ENCODE results near the gene CLTCL1.
"Not testable (repeated sequence)": the region's sequence is repeated elsewhere in the genome, so short reads cannot be mapped to it uniquely, and the experiment has no call there.

The CLTCL1 gene

DNA sequence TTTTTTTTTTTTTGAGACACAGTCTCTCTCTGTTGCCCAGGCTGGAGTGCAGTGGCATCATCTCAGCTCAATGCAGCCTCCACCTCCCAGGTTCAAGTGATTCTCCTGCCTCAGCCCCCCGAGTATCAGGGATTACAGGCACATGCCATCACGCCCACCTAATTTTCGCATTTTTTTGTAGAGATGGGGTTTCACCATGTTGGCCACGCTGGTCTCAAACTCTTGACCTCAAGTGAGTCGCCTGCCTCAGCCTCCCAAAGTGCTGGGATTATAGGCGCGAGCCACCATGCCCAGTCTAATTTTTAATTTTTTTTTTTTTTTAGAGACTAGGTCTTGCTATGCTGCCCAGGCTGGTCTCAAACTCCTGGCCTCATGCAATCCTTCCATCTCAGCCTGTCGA, 35.2 kb downstream of the CLTCL1 start:
- H3K4me3 ChIP-seq (ENCODE audit: low read depth, low read length), result not testable (repeated sequence)

- no peak overlapping the region for H3K4me3 ChIP-seq (ENCODE audit: low read depth, low read length)
Observed at GRCh38 chr22:19253143-19253542, 38.4 kb downstream of the CLTCL1 start.

DNA sequence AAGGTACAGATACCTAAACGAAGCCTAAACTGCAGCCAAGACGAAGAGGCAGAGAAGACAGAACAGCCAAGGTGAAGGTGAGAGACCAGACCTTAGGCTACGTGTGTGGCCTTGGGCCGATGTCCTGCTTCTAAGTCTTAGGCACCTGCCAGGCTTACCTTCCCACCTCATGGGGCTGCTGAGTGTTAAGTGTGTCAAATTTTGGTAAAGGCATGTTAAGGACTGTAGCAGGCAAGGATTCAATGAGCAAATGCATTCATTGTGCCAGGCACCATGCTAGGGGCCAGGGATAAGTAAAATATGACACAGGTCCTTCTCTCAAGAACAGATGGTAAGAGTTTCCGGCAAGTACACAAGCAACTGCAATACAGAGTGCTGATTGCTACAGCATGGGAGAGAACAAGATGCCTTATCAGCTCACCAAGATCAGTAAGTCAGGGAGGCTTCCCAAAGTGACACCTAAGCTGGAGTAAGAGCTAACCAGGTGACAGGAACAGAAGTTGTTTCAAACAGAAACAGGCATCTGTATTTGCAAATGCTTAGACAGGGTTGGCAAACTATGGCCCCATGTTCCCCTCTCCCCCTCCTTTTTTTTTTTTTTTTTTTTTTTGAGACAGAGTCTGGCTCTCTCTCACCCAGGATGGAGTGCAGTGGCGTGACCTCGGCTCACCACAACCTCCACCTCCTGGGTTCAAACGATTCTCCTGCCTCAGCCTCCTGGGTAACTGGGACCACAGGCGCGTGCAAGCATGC, 46.7 kb downstream of the CLTCL1 start:
- H3K4me3 ChIP-seq (ENCODE audit: low read depth, low read length), result no peak overlapping the region

- H3K4me3 ChIP-seq (ENCODE audit: low read depth, low read length), result no peak overlapping the region
Observed at GRCh38 chr22:19242699-19243098, 48.8 kb downstream of the CLTCL1 start.

- no peak overlapping the region for H3K4me3 ChIP-seq (ENCODE audit: low read depth, low read length)
Observed at GRCh38 chr22:19241593-19241906, 50.0 kb downstream of the CLTCL1 start.

DNA sequence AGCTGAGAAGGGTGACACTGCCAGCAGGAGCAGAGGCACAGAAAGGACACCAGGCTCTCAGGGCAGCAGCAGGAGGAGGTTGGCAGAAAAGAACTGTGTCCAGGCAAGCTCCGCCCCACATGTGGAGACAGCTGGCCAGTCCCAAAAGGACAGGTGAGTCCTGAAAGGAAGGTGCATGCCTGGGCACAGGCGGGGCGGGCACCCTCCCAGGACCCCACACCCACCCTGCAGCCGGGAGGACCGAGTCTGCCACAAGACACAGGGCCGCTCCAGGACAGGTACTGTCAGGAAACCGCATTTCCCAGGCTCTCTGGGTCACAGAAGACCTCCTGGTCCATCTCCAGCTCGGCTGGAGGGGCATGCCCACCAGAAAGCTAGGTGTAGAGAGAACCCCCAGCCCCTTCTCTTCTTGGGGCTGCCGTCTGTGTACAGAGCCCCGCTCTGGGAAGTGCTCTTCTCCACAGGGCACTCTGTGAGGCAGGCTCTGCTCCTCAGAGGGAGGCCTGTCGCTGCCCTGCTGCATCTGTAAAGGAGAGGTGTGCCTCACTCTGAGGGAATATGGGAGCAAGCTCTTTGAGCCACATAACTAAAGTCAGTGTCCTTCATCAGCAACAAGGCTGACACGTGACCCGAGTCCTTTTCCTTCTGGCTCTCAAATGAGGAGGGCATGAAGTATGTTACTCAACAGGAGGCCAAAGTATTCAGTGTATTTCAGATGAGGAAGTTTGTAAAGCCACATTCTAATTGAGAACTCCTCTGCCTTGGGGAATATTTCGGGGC, 50.5 kb downstream of the CLTCL1 start:
- H3K4me3 ChIP-seq (ENCODE audit: low read depth, low read length), result no peak overlapping the region

DNA sequence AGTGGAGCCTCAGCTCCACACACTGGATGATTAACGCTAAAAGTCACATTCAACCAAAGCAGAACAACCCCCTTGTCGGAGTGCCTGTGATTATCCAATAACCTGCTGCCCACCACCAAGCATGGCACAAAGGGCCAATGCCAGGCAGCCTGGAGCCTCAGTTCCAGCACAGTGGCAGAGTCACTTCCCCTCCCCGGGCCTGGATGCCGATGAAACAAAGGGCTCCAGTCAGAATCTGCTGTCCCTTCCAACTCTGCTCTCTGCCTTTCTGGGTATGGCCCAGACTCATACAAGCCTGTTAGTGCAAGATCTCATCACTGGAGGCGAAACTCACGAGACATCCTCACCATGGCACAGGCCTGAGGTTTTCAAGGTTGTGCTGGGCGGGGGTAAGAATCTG, 52.1 kb downstream of the CLTCL1 start:
- no peak overlapping the region for H3K4me3 ChIP-seq (ENCODE audit: low read depth, low read length)

DNA sequence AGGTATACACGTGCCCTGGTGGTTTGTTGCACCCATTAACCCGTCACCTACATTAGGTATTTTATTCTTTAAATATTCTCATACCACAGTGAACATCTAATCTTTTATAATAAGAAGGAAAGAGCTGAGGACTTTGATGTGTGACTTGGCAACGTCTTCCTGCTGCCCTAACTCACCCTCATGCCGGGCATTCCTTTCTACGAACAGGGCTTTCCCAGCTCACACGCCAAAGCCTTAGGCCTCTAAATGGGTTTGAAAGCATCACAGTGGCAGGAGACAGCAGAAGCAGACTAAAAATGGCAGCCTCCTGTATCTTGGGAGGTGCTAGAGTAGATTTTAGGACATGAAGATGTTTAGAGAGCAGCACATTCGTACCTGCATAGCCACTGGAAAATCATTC, 52.6 kb downstream of the CLTCL1 start:
- no peak overlapping the region for H3K4me3 ChIP-seq (ENCODE audit: low read depth, low read length)

- H3K4me3 ChIP-seq (ENCODE audit: low read depth, low read length), result no peak overlapping the region
Observed at GRCh38 chr22:19235874-19236273, 55.6 kb downstream of the CLTCL1 start.

GRCh38 chr22:19234126-19234896, 57.2 kb downstream of the CLTCL1 start:
- H3K4me3 ChIP-seq (ENCODE audit: low read depth, low read length), result no peak overlapping the region

- no peak overlapping the region for H3K4me3 ChIP-seq (ENCODE audit: low read depth, low read length)
Observed at GRCh38 chr22:19233189-19233661, 58.3 kb downstream of the CLTCL1 start.

DNA sequence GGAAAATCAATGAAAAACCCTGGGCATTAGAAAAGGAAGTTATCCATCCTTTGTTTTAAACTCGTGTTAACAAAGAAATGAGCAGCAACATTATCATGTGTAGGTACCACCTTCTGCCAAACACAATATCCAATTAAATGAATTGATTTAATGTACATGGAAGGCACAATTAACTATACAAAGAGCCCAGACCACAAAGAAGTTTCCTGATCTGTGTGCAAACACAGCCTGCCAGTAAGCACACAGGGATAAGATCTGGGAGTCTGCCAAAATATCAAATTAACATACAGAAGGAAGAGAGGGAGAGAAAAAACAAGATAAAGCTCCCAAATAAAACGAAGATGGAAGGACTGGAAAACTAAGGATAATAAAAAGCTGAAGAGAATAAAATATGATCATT, 58.9 kb downstream of the CLTCL1 start:
- H3K4me3 ChIP-seq (ENCODE audit: low read depth, low read length), result no peak overlapping the region

- no peak overlapping the region for H3K4me3 ChIP-seq (ENCODE audit: low read depth, low read length)
Observed at GRCh38 chr22:19231986-19232385, 59.5 kb downstream of the CLTCL1 start.

- H3K4me3 ChIP-seq (ENCODE audit: low read depth, low read length), result no peak overlapping the region
Observed at GRCh38 chr22:19229600-19229999, 61.9 kb downstream of the CLTCL1 start.

GRCh38 chr22:19228179-19228578, 63.3 kb downstream of the CLTCL1 start:
- no peak overlapping the region for H3K4me3 ChIP-seq (ENCODE audit: low read depth, low read length)

DNA sequence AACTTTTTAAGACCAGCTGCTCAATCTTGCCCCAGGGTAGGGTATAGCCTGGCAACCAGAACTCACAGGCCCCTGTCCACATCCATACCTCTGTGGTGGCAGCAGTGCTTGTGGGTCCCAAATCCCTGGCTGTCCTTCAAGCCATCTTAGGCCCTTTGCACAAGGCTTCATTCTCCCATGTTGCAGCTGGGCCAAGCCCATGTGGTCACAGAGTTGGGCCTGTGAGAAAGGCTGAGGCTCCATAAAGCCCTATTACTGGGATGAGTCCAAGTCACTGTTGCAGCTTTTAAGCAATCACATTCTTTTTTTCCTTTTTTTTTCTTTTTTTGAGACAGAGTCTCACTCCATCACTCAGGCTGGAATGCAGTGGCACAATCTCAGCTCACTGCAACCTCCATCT, 65.1 kb downstream of the CLTCL1 start:
- no peak overlapping the region for H3K4me3 ChIP-seq (ENCODE audit: low read depth, low read length)

GRCh38 chr22:19225560-19225959, 66.0 kb downstream of the CLTCL1 start:
- no peak overlapping the region for H3K4me3 ChIP-seq (ENCODE audit: low read depth, low read length)

DNA sequence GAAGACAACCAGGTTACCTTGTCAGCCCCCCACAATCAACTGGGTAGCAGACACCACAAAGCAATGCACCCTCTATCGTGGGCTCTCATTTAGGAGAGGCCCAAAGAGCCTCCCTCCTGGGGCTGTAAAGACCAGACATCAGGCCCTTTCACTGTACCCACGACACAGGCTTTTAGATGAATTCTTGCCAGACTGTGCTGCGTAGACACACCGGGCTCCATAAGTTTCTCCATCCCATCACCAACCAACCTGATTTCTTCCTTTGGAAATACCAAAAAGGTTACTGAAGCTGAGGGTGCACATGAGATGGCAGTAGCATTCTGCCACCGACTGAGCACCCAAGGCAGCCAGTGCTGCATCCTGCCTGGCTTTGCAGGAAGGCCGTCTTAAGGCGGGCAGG, 66.5 kb downstream of the CLTCL1 start:
- H3K4me3 ChIP-seq (ENCODE audit: low read depth, low read length), result no peak overlapping the region

- no peak overlapping the region for H3K4me3 ChIP-seq (ENCODE audit: low read depth, low read length)
Observed at GRCh38 chr22:19224557-19224956, 67.0 kb downstream of the CLTCL1 start.

DNA sequence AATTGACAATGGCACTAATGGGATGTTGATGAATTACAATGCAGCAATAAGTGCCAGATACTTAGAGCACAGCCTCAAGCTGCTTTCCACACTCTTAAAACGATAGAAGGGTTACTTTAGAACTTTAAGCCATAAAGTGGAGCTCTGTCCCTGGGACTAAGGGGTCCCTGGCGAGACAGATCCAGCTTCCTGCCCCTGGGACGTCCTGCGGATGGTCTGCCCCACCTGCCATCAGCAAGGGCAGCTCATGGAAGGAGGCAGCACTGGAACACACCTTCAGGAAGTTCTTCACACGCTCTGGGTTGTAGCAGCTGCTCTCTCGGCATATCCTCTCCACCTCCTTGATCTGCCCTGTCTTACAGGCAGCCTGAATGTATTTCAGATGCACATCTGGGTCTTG, 67.9 kb downstream of the CLTCL1 start:
- no peak overlapping the region for H3K4me3 ChIP-seq (ENCODE audit: low read depth, low read length)

GRCh38 chr22:19223110-19223509, 68.4 kb downstream of the CLTCL1 start:
- H3K4me3 ChIP-seq (ENCODE audit: low read depth, low read length), result no peak overlapping the region
